ENCODE measurements around the gene PIK3R3.
"Not testable (repeated sequence)": the region's sequence is repeated elsewhere in the genome, so short reads cannot be mapped to it uniquely, and the experiment has no call there.

PIK3R3 gene

DNA sequence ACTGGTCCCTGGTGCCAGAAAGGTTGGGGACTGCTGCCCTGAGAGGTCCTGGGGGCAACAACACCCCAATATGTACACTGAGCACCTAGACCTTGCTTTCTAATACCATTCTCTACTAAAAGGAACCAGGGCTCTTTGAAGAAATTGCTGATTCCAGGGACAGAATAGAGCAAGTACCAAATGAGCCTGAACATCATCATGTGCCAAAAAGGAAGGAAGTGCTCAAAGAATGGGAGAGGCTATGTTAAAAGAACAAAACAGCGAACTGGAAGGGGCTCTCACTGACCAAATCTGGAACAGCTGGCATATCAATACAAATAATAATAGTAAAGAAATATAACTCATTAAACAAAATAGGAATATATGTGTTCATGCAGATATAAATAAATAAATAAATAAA is 50.8 kb downstream of the PIK3R3 start:
- in situ Hi-C loops (cut with HindIII; ENCODE audit: low pct_ligation_motif_present, low pct_unique_long_range_greater_than_20kb, low sequenced_read_pairs): no loop called here

DNA sequence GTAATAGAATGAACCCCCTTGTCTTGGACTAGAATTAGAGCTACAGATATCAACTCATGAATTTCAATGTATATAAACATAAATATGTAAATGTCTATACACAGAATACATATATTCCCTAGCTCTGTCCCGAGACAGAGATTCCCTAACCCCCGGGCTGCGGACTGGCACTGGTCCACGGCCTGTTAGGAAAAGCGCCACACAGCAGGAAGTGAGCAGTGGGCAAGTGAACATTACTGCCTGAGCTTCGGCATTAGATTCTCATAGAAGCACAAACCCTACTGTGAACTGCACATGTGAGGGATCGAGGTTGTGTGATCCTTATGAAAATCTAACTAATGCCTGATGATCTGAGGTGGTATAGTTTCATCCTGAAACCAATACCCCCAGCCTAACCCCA is 51.2 kb downstream of the PIK3R3 start:
- in situ Hi-C loops (cut with HindIII; ENCODE audit: low pct_ligation_motif_present, low pct_unique_long_range_greater_than_20kb, low sequenced_read_pairs): no loop called here
- no peak for DNase-seq

More for the DNA sequence above, 50.8 kb downstream of the PIK3R3 start:
- DNase-seq: no peak

DNA sequence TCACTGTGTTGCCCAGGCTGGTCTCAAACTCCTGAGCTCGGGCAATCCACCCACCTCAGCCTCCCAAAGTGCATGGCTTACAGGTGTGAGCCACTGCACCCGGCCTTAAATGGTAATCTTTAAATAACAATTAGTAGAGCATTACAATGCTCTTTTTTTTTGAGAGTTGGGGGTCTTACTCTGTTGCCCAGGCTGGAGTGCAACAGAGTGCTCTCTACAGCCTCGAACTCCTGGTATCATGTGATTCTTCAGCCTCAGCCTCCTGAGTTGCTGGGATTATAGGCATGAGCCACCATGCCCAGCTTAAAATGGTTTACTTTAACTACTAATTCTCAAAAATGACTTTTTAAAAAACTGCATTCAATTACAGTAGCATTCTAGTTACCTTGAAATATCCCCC is 52.2 kb downstream of the PIK3R3 start:
- in situ Hi-C loops (cut with HindIII; ENCODE audit: low pct_ligation_motif_present, low pct_unique_long_range_greater_than_20kb, low sequenced_read_pairs): no loop called here
- DNase-seq: no peak

DNA sequence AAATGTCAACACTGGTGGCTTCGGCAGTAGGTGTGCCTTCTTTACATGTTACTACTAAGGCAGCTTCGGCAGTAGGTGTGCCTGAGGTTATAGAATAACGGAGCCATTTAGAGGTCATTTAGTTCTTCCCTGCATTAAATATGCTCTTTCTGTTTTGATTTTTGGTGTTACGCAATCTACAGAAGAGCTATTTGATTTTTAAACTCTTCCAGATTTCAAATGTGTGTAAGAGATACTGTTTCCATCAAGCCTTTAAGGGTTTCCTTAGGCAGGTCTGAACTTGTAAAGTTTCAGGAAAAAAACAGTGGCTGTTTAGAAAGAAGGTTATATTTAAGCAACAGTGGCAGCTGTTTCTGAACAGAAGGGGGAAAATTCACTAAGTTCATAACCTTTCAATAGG is 54.8 kb downstream of the PIK3R3 start:
- in situ Hi-C loops (cut with HindIII; ENCODE audit: low pct_ligation_motif_present, low pct_unique_long_range_greater_than_20kb, low sequenced_read_pairs): no loop called here
- no peak for DNase-seq

DNA sequence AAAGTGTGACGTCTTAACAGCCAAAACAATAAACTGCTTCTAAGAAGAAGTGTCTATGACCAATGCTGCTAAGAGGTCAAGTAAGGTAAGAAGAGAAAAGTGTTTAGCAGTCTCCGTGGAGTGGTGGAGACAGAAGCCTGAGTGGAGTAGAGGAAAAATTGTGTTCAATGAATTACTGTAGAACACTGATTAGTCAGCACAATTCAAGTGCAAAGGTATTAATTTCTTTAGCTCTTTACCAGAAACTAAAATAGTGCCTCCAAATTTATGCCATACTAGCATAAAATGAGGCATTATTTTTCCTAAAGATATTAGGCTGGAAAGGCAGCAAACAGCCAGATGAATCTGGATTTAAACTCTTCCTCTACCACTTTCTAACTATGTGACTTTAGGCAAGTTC is 56.1 kb downstream of the PIK3R3 start:
- in situ Hi-C loops (cut with HindIII; ENCODE audit: low pct_ligation_motif_present, low pct_unique_long_range_greater_than_20kb, low sequenced_read_pairs): no loop called here
- no peak for DNase-seq

DNA sequence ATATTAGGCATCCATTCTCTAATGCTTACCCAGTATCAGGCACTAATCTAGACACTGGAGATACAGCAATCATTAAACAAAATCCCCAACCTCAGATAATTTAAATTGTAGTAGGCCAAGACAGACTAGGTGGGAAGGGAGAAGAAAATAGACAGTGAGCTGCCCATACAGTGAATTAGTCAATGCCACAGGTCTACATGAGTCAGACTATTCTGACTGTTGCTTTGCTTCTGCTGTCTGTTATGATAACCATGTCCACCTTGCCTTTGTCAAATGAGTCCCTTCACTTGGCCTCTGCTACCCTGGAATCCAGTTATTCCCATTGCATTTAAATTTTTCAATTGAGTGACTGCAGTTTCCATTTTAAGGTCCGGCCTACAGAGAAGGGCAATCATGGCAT is 59.5 kb downstream of the PIK3R3 start:
- no peak for DNase-seq
- in situ Hi-C loops (cut with HindIII; ENCODE audit: low pct_ligation_motif_present, low pct_unique_long_range_greater_than_20kb, low sequenced_read_pairs): no loop called here

DNA sequence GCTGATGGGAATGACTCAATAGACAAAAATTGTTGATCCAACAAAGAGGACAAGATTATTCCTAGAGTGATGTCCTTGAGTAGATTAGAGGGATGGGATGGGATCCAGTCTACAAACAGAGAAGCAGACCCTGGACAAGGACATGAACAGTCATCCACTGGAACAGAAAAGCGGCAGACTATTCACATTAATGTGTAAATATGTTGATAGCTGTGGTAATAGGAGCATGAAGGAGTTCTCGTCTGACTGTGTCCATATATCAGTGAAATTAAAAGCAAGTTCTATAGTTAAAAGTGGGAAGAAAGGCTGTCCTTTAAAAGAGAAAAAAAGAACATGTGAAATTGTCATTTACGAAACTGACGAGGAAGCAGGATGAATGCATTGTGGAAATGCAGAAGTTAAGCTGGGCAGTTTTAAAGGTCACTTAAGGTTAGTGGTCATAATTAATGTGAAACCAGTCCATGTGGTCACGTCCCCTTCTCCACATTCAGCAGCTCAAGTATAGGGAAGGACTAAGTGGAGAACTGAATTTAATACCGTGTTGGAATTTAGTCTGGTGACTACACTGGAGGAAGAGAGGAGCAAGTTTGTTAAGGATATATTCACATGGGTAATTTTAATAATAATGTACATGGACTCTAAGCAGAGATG is 62.1 kb downstream of the PIK3R3 start:
- no peak for DNase-seq
- in situ Hi-C loops (cut with HindIII; ENCODE audit: low pct_ligation_motif_present, low pct_unique_long_range_greater_than_20kb, low sequenced_read_pairs): no loop called here

DNA sequence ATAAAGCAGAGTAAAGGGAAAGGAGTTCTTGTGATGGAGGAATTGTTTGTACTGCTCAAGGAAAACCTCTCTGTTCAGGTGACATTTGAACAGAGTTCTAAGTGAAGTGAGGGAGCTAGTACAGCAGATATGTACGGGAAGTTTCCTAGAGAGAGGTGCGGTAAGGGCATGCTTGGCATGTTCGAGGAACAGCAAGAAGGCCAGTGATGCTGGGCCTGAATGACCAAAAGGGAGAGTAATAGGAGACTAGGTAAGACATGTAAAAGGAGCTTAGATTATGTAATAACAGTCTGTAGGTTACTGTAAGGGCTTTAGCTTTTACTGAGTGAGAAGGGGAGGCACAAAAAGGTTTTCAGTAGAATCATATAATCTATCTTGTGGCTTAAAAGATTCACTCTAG is 63.9 kb downstream of the PIK3R3 start:
- in situ Hi-C loops (cut with HindIII; ENCODE audit: low pct_ligation_motif_present, low pct_unique_long_range_greater_than_20kb, low sequenced_read_pairs): no loop called here
- DNase-seq: no peak

DNA sequence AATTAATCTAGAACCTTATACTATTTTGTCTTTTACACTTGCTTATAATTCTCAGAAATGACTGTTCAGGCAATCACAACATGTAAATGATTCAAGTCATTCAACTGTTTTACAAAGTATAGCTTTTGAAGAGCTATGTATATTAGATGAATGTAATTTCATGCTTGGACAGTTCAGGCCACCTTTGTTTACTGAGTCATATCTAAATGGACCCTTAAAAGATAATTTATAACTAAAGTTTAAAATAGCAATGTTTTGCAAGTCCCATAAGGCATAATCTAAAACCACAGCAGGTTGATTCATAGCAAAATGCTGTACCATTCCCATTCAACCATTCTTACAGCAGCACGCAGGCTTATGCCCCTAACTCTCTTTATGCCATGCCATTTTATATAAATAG is 64.8 kb downstream of the PIK3R3 start:
- DNase-seq: no peak
- in situ Hi-C loops (cut with HindIII; ENCODE audit: low pct_ligation_motif_present, low pct_unique_long_range_greater_than_20kb, low sequenced_read_pairs): no loop called here

DNA sequence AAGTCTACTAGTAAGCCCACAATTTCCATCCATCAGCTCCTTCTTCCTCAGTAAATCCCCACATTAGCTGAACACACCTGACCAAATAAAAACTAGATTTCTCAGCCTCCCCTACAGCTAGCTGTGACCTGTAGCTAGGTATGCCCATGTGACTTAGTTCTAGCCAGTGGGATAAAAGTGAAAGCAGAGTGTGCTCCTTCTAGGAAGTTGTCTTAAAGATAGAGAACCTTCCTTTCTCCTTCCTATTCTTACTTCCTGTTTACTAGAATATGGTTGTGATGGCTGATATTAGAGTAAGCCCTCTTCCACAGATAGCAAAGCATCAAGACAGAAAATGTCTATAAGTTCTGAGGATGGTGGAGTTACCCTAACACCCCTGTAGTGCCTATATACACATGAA is 67.0 kb downstream of the PIK3R3 start:
- DNase-seq: peak; percentile 55
- in situ Hi-C loops (cut with HindIII; ENCODE audit: low pct_ligation_motif_present, low pct_unique_long_range_greater_than_20kb, low sequenced_read_pairs): no loop called here

DNA sequence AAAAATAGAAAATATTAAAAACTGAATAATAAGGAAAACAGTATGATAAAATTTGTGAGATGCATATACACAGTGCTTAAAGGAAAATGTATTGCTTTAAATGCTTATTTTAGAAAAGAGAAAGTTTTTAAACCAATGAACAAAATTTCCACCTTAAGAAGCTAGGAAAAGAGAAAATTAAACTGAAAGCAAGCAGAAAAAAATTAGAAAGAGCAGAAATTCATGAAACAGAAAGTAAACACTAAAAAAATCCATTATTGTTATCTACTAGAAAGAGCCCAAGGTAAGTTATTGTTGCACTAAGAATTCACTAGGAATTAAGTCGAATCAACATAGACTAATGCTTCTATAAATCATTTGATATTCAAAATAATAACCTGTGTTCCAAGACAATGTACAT is 67.7 kb downstream of the PIK3R3 start:
- in situ Hi-C loops (cut with HindIII; ENCODE audit: low pct_ligation_motif_present, low pct_unique_long_range_greater_than_20kb, low sequenced_read_pairs): no loop called here
- no peak for DNase-seq

DNA sequence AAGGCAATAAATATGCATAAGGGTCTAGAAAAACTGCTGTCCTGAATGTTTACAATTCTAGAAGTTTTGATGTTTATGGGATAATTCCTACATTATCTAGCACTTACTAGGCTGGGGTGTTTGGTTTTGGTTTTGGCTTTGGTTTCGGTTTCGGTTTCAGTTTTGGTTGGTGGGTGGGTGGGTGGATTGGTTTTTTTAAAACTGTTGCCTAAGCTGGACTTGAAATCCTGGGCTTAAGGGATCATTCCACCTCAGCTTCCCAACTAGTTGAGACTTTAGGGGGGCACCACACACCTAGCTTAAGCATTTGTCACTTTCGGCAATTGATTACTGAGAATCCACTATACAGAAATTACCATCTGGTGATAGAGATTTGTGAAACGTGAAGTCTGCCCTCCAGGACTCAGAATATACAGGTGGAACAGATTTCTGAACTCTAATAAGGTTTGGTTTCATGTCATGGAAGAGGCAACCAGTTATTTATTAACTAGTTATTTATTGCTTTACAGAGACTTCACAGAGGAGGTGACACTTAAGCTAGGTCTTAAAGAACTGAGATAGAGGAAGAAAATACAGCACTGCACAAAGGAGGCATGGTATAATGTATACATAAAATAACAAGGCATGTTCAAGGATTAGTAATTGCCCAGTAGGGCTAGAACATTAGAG is 69.6 kb downstream of the PIK3R3 start:
- in situ Hi-C loops (cut with HindIII; ENCODE audit: low pct_ligation_motif_present, low pct_unique_long_range_greater_than_20kb, low sequenced_read_pairs): no loop called here
- DNase-seq: peak; percentile 32

DNA sequence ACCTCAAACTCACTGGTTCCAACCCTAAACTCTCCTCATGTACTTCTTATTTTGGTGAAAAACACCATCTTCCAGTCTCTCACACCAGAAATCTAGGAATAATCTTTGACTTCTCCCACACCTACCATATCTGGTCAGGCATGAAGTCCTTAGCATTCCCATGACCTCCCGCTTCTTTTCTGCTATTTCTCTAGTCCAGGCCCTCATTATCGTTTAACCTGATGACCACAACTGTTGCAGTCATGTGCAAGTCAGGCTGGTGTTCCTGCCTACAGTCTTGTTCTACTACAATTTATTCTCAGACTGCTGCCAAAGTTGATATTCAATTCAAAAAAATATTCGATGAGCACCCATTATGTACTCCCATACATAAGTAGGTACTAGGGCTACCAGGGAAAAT is 71.3 kb downstream of the PIK3R3 start:
- DNase-seq: no peak
- in situ Hi-C loops (cut with HindIII; ENCODE audit: low pct_ligation_motif_present, low pct_unique_long_range_greater_than_20kb, low sequenced_read_pairs): no loop called here

DNA sequence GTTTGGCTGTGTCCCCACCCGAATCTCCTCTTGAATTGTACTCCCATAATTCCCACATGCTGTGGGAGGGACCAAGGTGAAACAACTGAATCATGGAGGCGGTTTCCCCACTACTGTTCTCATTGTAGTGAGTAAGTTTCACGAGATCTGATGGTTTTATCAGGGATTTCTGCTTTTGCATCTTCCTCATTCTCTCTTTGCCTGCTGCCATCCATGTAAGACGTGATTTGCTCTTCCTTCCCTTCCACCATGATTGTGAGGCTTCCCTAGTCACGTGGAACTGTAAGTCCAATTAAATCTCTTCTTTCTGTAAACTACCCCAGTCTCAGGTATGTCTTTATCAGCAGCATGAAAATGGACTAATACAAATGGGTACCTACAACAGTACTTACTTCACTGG is 73.5 kb downstream of the PIK3R3 start:
- no peak for DNase-seq
- in situ Hi-C loops (cut with HindIII; ENCODE audit: low pct_ligation_motif_present, low pct_unique_long_range_greater_than_20kb, low sequenced_read_pairs): no loop called here

DNA sequence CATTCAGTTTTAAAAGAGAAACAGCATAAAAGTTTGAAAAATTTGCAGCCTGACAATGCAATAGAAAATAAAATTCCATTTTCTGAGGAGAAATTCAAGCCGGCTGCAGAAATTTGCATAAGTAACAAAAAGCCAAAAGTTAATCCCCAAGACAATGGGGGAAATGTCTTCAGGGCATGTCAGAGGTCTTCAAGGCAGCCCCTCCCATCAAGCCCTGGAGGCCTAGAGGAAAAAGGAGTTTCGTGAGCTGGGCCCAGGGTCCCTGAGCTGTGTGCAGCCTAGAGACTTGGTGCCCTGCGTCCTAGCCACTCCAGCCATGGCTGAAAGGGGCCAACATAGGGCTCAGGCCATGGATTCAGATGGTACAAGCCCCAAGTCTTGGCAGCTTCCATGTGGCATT is 74.6 kb downstream of the PIK3R3 start:
- in situ Hi-C loops (cut with HindIII; ENCODE audit: low pct_ligation_motif_present, low pct_unique_long_range_greater_than_20kb, low sequenced_read_pairs): no loop called here
- no peak for DNase-seq

DNA sequence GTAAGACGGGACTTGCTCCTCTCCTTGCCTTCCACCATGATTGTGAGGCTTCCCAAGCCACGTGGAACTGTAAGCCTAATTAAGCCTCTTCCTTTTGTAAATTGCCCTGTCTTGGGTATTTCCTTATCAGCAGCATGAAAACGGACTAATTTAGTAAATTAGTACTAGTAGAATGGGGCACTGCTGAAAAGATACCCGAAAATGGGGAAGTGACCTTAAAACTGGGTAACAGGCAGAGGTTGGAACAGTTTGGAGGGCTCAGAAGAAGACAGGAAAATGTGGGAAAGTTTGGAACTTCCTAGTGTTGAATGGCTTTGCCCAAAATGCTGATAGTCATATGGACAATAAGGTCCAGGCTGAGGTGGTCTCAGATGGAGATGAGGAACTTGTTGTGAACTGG is 75.2 kb downstream of the PIK3R3 start:
- DNase-seq; in situ Hi-C loops (cut with HindIII; ENCODE audit: low pct_ligation_motif_present, low pct_unique_long_range_greater_than_20kb, low sequenced_read_pairs): not testable (repeated sequence)

DNA sequence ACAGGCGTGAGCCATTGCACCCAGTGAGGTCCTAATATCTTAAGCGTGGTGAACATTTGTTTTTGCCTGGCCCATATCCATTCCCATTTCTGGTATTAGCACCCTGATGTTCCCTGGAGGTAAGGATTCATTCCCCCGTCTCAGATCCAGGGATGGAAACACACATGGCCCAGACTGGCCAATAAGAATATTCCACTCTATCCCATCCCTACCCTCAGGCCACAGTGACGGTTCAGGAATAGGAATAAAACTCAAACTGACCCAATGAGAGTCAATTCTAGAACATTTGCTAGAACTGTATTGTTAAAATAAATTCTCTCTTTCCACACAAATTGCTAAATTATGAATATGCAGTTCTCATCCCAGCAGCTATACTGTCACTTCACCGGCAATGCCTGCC is 76.1 kb downstream of the PIK3R3 start:
- no peak for DNase-seq
- in situ Hi-C loops (cut with HindIII; ENCODE audit: low pct_ligation_motif_present, low pct_unique_long_range_greater_than_20kb, low sequenced_read_pairs): no loop called here

DNA sequence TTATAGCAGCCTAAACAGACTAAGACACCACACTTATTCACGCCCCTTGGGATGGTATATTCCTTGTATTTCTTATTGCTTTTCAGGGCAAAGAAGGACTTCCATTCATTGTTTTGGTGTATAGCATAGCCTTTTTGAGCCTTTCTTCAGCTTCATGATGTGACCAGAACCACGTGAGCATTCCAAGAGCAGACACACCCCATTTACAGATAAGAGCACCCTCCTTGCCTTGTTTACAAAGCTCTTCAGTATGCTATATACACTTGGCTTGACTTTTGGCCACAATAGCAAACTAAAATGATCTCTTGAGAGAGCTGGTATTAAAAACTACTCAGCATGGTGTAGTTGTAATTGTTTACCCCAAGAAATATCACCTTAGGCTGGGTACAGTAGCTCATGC is 78.7 kb downstream of the PIK3R3 start:
- DNase-seq: no peak
- in situ Hi-C loops (cut with HindIII; ENCODE audit: low pct_ligation_motif_present, low pct_unique_long_range_greater_than_20kb, low sequenced_read_pairs): no loop called here

DNA sequence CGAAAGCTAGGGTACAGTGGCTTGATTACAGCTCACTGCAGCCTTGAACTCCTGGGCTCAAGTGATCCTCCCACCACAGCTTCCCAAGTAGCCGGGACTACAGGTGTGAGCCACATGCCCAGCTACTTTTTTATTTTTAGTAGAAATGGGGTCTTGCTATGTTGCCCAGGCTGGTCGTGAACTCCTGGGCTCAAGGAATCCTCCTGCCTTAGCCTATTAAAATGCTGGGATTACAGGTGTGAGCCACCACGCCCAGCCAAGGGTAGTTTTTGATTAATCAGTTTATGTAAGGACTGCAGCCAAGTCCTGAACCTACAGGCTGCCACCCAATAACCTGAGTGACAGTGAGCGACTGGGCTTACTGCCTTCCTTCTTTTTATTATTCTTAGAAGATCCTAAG is 88.3 kb downstream of the PIK3R3 start:
- in situ Hi-C loops (cut with HindIII; ENCODE audit: low pct_ligation_motif_present, low pct_unique_long_range_greater_than_20kb, low sequenced_read_pairs): loop anchor here (25.0 kb wide), 1 partner anchor 143 kb away; the partner anchor contains the start of genes P3R3URF, POMGNT1 and TSPAN1

DNA sequence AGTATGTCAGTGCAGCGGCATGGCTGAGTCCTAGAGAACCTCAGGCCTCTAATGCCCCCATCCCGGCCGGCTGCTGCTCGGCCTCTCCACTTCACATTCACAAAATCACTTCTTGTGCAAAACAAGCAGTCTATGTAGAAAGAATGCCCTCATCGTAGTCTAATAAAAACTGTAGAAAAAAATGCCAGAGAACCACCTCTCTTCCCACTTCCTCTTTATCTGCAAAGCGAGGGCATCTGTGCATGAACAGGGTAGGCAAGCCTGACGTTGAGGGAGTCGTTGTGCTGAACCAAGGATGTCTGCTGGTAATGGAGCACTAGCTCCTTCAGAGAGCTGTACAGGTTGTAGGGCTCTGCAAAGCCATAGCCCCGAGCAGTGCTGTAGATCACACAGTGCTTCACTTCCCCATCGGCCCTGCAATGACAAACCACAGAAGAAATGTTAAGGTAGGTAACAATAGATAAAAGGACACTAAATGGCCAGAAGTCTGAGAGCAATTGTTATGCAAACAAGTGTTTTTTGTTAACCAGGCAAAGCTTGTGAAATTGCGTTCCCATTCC is 88.9 kb downstream of the PIK3R3 start:
- DNase-seq: no peak
- in situ Hi-C loops (cut with HindIII; ENCODE audit: low pct_ligation_motif_present, low pct_unique_long_range_greater_than_20kb, low sequenced_read_pairs): loop anchor here (25.0 kb wide), 1 partner anchor 144 kb away; the partner anchor contains the start of genes P3R3URF, POMGNT1 and TSPAN1

More for the DNA sequence above, 88.3 kb downstream of the PIK3R3 start:
- DNase-seq: no peak
